ENCODE data around the gene PDXDC1. TPM values are rescaled to one million over a fixed set of nuclear protein-coding genes. Genes with fewer than 3 reads are reported as not detected.
"Not testable (repeated sequence)": the region's sequence is repeated elsewhere in the genome, so short reads cannot be mapped to it uniquely, and the experiment has no call there.

Gene PDXDC1
- polyA plus RNA-seq, 6 donors from 2014 or later: 24.1 to 38.6 (median 31.4) TPM

DNA sequence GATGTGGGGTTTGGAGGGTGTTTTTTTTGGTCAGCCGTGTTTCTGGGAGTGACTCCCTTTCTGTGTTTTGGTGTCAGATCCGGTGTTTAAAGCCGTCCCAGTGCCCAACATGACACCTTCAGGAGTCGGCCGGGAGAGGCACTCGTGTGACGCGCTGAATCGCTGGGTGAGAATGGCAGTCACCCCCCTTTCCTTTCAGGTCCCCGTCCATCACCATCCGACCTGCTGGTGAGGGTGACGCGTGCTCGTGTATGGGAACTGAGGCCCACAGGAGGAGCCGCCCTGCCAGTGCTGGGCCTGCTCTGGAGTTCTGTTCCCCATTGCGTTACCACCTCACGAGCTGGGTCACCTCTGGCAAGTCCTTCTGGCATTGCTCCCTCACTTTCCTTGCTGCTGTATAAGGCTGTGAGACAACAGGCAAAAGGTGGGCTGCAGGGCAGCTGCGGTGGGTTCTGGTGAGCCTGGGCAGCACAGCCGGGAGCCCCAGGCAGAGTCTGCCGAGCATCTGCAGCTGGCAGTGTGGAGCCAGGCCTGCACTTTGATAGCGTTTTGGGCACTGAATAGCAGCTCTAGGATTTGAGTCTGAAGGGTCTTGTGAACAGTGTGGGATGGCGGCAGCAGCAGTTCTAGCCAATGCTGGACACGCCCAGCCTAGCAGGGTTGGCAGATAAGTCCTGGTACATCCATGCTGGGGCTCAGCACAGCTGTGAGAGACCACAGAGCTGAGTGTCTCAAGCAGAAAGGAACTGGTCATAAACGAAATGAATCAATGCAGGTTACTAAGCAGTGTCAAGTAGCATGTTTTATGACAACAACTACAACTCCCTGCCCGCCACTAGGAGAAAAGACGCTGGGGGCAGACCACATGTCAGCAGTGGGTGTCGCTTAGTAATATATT, 54.2 kb downstream of the PDXDC1 start:
- not testable (repeated sequence) for DNase-seq; H3K4me3 Mint-ChIP-seq; H3K4me1 Mint-ChIP-seq; H3K9me3 Mint-ChIP-seq; ATAC-seq (ENCODE audit: low read depth in 2 of 2); H3K27me3 Mint-ChIP-seq
- Mint-ChIP-seq H3K36me3 (peaks cover 17 to 34% of the 10 kb centered on the region in 2 donors), H3K27ac (peak overlapping the region in 2 of 6 donors; percentile 64 to 91)

DNA sequence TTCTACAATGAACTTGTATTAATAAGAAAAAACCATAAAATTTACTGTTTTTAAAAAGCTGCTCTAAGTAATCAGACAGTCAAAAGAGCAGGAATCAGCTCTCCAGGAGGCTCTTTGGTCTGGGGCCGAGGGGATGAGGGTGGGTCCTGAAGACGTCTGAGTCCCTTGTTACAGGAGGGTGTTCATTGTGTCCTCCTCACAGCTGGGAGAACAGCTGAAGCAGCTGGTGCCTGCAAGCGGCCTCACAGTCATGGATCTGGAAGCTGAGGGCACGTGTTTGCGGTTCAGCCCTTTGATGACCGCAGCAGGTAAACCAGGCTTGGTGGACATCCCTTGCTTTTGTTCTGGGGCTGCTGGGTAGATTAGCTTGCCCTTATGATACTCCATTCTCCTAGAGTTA, 54.9 kb downstream of the PDXDC1 start:
- not testable (repeated sequence) for H3K27me3 Mint-ChIP-seq; DNase-seq; ATAC-seq (ENCODE audit: low read depth in 2 of 2); H3K27ac Mint-ChIP-seq; H3K4me1 Mint-ChIP-seq; H3K9me3 Mint-ChIP-seq
- Mint-ChIP-seq H3K36me3 (peaks cover 17 to 30% of the 10 kb centered on the region in 2 donors), H3K4me3 (peak overlapping the region in 1 of 8 donors; percentile 12)

DNA sequence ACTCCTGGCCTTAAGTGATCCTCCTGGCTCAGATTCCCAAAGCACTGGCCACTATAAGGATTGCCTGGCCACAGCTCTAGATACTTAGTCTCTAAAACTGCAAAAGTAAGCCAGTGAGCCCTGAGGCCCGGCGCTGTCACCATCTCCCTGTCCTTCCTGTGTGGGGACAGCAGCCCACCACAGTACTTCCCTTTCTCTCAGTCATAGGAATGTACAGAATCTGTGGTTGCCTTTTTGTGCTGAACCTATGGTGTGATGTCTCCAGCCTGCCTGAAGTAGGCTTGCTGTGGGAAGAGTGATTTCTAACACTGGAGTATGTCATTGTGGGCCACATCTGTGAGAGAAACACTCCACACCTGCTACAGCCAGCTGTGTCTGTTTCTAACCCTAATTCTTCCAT, 56.4 kb downstream of the PDXDC1 start:
- Mint-ChIP-seq H3K4me1 (peaks cover 3 to 5% (median 5%) of the 10 kb centered on the region in 3 donors), H3K36me3 (peaks cover 10 to 23% of the 10 kb centered on the region in 2 donors), H3K9me3 (no peaks in the 10 kb centered on the region), H3K27me3 (no peaks in the 10 kb centered on the region), H3K27ac (peak overlapping the region in 2 of 6 donors; percentile 62 to 71), H3K4me3 (no peak overlapping the region)
- DNase-seq (no peak), ATAC-seq (ENCODE audit: low read depth in 2 of 2) (no peak)

DNA sequence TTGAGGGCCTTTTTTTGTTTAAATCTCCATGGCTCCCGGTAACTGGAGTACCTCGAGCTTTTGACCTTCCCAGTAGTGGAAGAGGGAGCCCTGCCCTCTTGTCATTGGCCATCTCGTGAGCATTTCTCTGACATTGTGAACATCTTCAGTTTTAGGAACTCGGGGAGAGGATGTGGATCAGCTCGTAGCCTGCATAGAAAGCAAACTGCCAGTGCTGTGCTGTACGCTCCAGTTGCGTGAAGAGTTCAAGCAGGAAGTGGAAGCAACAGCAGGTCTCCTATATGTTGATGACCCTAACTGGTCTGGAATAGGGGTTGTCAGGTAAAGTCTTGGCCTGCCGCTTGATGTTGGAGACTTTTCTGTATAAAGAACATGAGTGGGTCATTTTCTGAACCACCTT, 56.8 kb downstream of the PDXDC1 start:
- DNase-seq (no peak), ATAC-seq (ENCODE audit: low read depth in 2 of 2) (no peak)
- H3K27me3 Mint-ChIP-seq: no peaks in the 10 kb centered on the region
- H3K27ac Mint-ChIP-seq: peak overlapping the region in 2 of 6 donors; percentile 71 to 79
- no peak overlapping the region for H3K4me3 Mint-ChIP-seq
- H3K36me3 Mint-ChIP-seq: peaks cover 10 to 23% of the 10 kb centered on the region in 2 donors
- H3K4me1 Mint-ChIP-seq: peaks cover 3 to 5% (median 5%) of the 10 kb centered on the region in 3 donors
- no peaks in the 10 kb centered on the region for H3K9me3 Mint-ChIP-seq

DNA sequence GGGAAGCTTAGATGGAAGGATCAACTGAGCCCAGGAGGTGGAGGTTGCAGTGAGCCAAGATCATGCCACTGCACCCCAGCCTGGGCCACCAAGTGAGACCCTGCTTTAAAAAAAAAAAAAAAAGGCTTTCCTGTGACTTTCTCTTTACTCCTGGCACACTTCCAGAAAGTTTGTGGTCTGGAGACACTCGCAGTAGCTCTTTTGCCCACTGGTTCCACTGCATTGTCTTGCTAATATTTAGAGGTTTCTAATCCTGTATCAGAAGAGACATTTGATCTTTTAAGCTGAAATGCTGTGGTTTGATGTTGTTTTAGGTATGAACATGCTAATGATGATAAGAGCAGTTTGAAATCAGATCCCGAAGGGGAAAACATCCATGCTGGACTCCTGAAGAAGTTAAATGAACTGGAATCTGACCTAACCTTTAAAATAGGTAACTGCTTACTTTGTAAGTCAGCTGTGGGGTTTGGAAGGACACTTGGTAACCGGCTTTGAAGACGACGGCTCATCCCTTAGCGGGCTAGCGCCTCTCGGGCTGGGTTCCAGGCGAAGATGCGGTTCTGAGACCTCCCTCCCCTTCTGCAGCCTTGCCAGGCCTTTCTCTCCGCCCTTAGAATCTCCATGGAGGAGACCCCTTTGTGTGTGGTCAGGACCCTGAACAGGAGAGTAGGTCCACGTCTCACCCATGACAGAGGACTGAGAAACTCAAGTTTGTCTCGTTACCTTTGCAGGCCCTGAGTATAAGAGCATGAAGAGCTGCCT, 57.9 kb downstream of the PDXDC1 start:
- Mint-ChIP-seq H3K27ac (peak overlapping the region in 2 of 6 donors; percentile 44 to 92), H3K4me1 (peaks cover 3 to 4% (median 4%) of the 10 kb centered on the region in 3 donors), H3K36me3 (peaks cover 14 to 21% of the 10 kb centered on the region in 2 donors), H3K4me3 (no peak overlapping the region), H3K27me3 (no peaks in the 10 kb centered on the region), H3K9me3 (no peaks in the 10 kb centered on the region)
- ATAC-seq (ENCODE audit: low read depth in 2 of 2): no peak
- no peak for DNase-seq

DNA sequence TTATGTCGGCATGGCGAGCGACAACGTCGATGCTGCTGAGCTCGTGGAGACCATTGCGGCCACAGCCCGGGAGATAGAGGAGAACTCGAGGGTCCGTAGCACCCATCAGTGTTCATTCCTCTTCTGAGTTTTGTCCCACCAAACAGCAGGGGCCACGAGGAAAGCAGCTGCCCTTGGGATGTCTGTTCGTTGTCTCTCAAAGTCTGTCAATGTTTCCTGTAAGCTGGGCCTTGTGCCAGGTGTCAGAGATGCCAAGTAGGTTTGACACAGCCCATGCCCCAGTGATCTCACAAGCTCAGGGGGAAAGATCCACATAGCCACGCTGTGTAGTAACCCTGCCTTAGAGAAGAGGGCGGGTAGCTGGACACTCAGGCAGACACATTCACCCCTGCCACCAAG, 58.5 kb downstream of the PDXDC1 start:
- ATAC-seq (ENCODE audit: low read depth in 2 of 2) (no peak), DNase-seq (no peak)
- Mint-ChIP-seq H3K27me3 (no peaks in the 10 kb centered on the region), H3K4me3 (no peak overlapping the region), H3K4me1 (peaks cover 0 to 3% (median 0%) of the 10 kb centered on the region in 3 donors), H3K9me3 (no peaks in the 10 kb centered on the region), H3K27ac (peak overlapping the region in 1 of 6 donors; percentile 92), H3K36me3 (peaks cover 15 to 18% of the 10 kb centered on the region in 2 donors)

DNA sequence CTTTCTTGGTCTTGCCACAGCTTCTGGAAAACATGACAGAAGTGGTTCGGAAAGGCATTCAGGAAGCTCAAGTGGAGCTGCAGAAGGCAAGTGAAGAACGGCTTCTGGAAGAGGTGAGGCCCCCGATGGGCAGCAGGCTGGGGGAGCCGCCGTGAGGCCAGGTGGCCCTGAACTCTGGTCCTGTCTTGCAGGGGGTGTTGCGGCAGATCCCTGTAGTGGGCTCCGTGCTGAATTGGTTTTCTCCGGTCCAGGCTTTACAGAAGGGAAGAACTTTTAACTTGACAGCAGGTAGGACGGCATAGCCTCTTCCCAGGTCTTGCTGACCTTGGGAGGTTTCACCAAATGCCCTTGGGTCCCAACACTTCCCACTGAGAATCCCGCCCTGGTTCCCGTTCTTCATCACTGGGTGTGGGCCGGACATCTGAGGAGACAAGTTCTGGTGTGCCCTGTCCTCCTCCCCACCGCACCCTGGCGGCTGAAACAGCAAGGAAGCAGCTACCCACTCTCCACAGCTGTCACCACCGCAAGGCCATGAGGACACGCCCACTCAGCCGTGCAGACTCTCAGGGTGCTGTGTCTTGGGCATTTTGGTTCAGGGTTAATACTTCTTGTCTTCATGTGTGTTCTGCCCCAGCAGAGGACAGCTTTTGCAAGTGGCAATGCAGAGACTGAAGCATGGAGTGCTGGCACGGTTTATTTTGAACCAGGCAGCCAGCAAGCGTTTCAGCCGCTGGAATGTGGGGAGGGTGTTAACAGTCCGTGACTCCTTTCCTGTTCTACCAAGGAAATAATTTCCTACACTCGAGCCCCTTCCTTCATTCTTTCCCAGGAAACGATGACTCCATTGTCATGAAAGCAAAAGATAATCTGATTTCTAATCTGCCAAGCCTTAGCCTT, 59.7 kb downstream of the PDXDC1 start:
- no peaks in the 10 kb centered on the region for H3K27me3 Mint-ChIP-seq
- H3K4me3 Mint-ChIP-seq: no peak overlapping the region
- no peaks in the 10 kb centered on the region for H3K9me3 Mint-ChIP-seq
- peaks cover 8 to 22% of the 10 kb centered on the region in 2 donors for H3K36me3 Mint-ChIP-seq
- ATAC-seq (ENCODE audit: low read depth in 2 of 2): no peak
- H3K4me1 Mint-ChIP-seq: peaks cover 0 to 3% (median 0%) of the 10 kb centered on the region in 3 donors
- H3K27ac Mint-ChIP-seq: peak overlapping the region in 2 of 6 donors; percentile 70 to 92
- no peak for DNase-seq

DNA sequence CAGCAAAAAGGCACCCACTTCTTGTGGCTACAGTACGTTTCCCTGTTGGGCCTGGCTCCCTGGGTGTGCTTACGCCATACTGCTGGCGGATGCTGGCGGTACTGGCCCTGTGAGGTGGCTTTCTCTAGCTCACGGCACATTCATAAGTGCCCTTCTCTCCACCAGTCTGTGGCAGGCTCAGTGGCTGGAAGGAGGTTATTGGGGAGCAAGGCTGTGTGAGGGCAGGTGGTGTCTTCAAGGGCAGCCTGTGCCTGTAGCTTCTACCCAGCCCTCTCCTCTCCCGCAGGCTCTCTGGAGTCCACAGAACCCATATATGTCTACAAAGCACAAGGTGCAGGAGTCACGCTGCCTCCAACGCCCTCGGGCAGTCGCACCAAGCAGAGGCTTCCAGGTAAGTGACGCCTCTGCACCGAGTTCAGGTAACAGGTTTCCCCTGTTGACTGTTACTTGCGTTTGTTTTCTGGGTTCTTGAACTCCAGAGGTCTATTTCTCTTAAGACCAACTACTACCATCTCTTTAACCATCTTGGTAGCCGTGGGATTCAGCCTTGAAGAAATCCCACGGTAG, 60.4 kb downstream of the PDXDC1 start:
- Mint-ChIP-seq H3K9me3 (no peaks in the 10 kb centered on the region), H3K27me3 (no peaks in the 10 kb centered on the region), H3K4me3 (no peak overlapping the region), H3K4me1 (peaks cover 0 to 3% (median 0%) of the 10 kb centered on the region in 3 donors), H3K27ac (peak overlapping the region in 1 of 6 donors; percentile 70), H3K36me3 (peaks cover 8 to 27% of the 10 kb centered on the region in 2 donors)
- DNase-seq (no peak), ATAC-seq (ENCODE audit: low read depth in 2 of 2) (no peak)

DNA sequence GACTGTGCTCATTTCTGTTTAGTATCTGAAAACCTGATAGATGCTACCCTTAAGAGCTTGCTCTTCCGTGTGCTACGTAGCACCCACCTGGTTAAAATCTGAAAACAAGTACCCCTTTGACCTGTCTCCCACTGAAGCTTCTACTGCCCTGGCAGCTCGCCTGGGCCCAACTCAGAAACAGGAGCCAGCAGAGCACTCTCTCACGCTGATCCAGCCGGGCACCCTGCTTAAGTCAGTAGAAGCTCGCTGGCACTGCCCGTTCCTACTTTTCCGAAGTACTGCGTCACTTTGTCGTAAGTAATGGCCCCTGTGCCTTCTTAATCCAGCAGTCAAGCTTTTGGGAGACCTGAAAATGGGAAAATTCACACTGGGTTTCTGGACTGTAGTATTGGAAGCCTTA, 62.2 kb downstream of the PDXDC1 start:
- Mint-ChIP-seq H3K9me3 (no peaks in the 10 kb centered on the region), H3K4me1 (no peaks in the 10 kb centered on the region), H3K4me3 (no peak overlapping the region), H3K27ac (peak overlapping the region in 1 of 6 donors; percentile 47), H3K27me3 (no peaks in the 10 kb centered on the region), H3K36me3 (peaks cover 0 to 21% of the 10 kb centered on the region in 2 donors)
- DNase-seq: no peak
- no peak for ATAC-seq (ENCODE audit: low read depth in 2 of 2)

DNA sequence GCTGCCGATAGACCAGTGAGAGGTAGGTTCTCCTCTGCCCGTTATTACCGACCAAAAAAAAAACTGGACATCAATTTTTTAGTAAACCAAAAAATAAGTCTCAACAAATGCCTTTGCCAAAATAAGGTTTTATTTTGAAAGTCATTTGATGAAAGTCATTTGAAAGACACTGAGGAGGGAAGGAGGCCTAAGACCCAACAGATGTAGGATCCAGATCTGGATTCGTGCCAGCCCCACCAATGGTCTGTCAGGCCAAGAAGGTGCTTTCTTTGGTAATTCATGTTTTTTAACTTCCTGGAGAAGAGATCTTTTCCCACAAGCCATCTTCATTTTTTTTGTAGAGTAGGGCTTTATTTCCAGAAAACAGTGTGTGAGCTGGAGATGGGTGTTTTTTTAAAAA, 62.9 kb downstream of the PDXDC1 start:
- H3K4me1 Mint-ChIP-seq: no peaks in the 10 kb centered on the region
- peak overlapping the region in 4 of 6 donors; percentile 15 to 66 (median 53) for H3K27ac Mint-ChIP-seq
- no peaks in the 10 kb centered on the region for H3K9me3 Mint-ChIP-seq
- no peak overlapping the region for H3K4me3 Mint-ChIP-seq
- no peak for ATAC-seq (ENCODE audit: low read depth in 2 of 2)
- H3K36me3 Mint-ChIP-seq: peaks cover 0 to 21% of the 10 kb centered on the region in 2 donors
- no peak for DNase-seq
- no peaks in the 10 kb centered on the region for H3K27me3 Mint-ChIP-seq

DNA sequence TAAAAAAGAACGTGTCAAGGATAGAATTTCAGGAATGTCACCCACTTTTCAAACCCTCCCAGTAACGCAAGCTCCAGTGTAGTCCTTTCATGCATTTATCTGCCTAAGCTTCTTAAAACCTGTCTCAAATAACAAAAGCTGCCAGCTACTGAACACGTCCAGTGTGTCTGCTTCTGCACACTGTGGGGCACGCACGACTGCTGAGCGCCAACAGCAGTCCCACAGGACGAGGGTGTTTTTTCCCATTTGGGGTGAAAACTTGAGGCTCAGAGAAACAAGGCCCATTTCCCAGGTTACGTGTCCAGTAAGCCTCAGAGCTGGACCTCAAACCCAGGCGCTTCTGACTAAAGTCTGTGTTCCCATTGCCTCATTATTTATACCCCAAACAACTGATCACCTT, 63.9 kb downstream of the PDXDC1 start:
- Mint-ChIP-seq H3K27me3 (no peaks in the 10 kb centered on the region), H3K36me3 (peaks cover 0 to 21% of the 10 kb centered on the region in 2 donors), H3K27ac (peak overlapping the region in 1 of 6 donors; percentile 49), H3K4me3 (no peak overlapping the region), H3K9me3 (no peaks in the 10 kb centered on the region), H3K4me1 (no peaks in the 10 kb centered on the region)
- ATAC-seq (ENCODE audit: low read depth in 2 of 2) (no peak), DNase-seq (no peak)

DNA sequence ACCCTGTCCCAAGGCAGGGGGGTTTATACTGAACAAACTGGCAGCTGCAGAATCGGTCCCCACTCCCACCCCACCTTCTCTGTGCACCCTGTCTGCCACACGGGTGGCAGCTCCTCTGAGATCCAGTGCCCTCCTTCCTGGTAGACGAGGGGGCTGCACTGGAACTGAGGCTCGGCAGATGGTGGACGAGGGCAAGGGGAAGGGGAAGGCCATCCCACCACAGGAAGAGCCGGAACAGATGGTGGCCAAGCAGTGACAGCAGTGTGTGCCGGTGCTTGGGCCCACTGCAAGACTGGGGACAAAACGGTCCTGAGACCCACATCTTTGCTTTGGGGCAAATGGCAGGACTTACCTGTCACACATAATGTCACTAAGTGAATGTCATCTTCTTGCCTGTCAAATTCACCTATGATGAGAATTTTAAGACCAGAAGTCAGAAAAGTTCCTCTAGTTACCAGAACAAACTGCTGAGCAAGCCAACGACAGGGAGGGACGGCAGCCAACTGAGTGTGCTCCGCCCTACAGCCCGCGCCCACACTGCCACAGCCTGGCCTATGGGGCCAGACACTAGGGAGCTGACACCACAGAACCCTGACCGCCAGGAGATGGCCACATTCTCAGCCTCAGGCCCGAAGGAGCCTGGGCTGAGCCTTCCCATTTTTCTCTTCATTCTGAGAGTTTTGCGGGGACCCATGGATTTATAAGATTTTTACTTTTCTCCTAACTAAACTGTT, 66.6 kb downstream of the PDXDC1 start:
- peak overlapping the region in 2 of 6 donors; percentile 13 to 75 for H3K27ac Mint-ChIP-seq
- ATAC-seq (ENCODE audit: low read depth in 2 of 2) (no peak), DNase-seq (no peak)
- H3K36me3 Mint-ChIP-seq: peaks cover 0 to 17% of the 10 kb centered on the region in 2 donors
- H3K27me3 Mint-ChIP-seq: no peaks in the 10 kb centered on the region
- H3K9me3 Mint-ChIP-seq: no peaks in the 10 kb centered on the region
- H3K4me1 Mint-ChIP-seq: no peaks in the 10 kb centered on the region
- peak overlapping the region in 1 of 8 donors; percentile 57 for H3K4me3 Mint-ChIP-seq

All from naive B cell (primary cell).